NB4 (cell line): ENCODE data around the gene TACC2.

ENCODE experiments used
- CTCF ChIP-seq: IDR thresholded peaks from one replicate; pipeline ENCODE4 v1.5.1; 2012; ENCODE audit warnings: low read depth, low read length
- MYC ChIP-seq: IDR thresholded peaks from 2 replicates; pipeline ENCODE4 v1.6.1; 2011; ENCODE audit warnings: low read depth, low read length
- POLR2A ChIP-seq: IDR thresholded peaks from 2 replicates; pipeline ENCODE4 v1.6.1; 2011; ENCODE audit warnings: mild to moderate bottlenecking; ENCODE audit not compliant: insufficient read length; ENCODE audit errors: extremely low read depth

GRCh38 chr10:122225330-122225729, 236.4 kb downstream of the TACC2 start:
- TF ChIP-seq CTCF: no peak
- no peak; the same call in 1 of the 2 replicates for TF ChIP-seq MYC
- TF ChIP-seq POLR2A: no peak
